ENCODE data around the gene CREB3L4.
A peak's percentile ranks its signal among the peaks of the same experiment; 100 is the strongest.

CREB3L4 gene, protein sequence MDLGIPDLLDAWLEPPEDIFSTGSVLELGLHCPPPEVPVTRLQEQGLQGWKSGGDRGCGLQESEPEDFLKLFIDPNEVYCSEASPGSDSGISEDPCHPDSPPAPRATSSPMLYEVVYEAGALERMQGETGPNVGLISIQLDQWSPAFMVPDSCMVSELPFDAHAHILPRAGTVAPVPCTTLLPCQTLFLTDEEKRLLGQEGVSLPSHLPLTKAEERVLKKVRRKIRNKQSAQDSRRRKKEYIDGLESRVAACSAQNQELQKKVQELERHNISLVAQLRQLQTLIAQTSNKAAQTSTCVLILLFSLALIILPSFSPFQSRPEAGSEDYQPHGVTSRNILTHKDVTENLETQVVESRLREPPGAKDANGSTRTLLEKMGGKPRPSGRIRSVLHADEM

DNA sequence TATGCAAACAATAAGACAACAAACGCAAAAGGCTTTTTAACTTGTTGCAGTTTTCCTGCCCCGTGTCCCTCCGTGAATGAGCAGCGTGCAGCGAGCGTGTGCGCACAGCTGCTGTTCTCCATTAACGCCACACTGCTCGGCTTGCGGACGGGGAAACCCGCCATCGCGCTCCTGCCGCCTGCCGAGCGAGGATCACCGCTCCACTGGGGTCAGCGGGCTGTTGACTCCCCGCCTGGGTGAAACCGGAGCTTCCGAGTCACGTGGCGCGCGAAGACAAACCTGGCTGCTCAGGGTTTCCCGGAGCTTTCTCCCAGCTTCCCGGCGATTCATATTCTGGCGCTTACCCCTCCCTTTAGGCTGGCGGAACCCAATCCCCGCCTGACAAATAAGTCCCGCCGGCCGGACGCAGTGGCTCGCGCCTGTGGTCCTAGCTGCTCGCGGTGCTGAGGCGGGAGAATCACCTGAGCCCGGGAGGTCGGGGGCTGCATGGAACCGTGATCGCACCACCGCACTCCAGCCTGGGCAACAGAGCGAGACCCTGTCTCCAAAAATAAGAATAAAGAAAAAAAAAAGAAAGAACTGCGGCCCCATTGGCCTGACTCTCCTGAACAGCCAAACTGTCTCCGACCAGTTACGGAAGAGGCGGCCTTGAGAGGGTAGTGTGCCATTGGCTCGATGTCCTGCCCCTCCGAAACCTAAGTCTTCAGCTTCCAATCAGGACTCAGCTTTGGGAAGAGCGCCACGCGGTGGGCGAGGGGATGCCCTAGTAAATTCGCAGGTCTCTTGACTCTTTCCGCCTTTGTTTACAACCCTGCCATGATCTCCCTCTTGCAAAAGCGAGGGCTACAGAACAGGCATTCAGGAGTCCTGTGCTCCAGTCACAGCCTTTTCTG, at the start of gene CREB3L4:
CREB3L4 (plus strand) TSS at position 796 of the 893 bp plus-strand sequence. CDS start 624 bp downstream, outside the sequence.
- DNase-seq: peak; percentile 96

DNA sequence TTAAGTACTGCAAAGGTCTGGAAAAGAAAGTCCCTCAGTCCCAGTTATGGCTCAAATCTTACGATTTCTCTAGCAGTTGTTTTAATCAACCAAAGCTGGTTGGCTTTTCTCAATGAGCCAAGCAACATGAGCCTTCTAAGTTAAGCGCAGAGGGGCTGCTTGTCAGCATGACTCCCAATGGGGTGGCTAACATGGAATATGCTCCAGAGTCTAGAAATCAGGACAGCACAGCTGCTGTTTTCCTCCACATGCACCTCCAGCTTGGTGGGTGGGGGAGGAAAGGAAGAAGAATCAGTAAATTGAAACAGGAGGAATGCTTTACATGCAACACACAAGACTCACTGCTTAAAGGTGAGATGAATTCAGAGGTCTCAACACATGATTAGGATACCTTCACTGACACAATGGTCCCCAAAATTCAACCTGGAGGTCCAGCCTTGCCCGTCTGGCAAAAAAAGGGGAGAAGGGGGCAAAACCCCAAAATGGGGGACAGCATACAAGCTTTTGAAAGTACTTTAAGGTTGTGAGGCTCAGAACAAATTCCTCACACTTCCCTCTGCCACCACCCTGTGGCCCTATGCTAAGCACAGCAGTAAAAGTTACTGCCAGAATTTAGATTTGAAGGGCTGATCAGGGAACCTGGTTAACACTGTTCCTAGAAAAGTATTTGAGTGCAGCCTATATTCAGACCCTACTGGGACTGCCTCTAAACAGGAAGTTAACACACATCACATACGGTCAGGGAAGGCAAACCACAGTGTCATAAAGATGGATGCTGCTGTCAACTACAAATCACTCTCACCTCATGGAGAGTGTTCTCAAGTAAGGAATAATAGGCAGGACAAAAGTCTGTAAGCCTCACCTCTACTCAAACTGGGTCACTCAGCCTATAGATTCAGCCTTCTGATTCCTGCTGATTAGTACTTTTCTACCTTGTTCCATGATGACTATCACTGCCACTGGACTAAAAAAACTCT, 47.5 kb upstream of the CREB3L4 start:
- no peak for DNase-seq

DNA sequence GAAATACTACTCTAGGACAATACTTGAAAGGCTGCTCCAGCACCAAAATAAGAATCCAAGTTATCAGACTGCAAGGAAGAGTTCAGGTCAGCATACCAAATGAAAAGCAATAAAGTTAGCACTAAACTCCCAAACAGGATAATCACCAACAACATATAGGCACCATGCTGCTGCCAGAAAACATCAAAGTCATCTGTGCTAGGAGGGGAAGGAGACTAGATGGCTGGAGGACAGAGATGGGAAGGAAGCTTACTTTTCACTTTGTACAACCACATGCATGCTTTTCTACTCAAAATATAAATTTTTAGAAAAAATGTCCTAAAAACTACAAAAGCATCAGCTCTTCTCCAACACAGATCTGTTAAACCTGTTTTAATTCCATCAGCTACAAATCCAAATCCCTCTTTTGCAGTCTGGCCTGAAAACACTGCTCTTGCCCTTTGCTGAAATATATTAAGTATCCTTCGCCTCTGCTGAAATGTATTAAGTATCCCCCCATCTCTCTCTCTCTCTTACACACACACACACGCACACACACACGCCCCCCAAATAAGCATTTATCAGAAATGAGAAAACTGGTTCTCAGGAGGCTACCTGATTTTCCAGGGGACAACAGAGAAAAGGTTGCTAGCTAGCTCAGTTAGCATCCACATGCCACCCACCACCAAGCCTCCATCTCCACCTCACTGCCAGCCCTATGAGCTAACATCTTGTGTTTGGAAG, 46.5 kb upstream of the CREB3L4 start:
- DNase-seq: no peak

DNA sequence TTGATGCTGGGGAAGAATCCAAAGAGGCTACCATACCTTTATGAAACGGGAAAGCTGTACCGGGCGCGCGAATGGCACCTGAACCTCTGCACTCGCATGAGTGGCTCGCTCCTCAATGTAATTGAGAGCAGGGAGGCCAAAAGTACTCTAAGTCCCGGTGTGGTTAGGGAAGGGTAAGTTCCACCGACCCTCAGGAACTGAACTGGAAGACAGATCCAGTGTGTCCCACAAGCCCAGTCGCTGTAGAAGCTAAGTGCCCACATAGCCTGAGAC, 46.0 kb upstream of the CREB3L4 start:
- DNase-seq: no peak

DNA sequence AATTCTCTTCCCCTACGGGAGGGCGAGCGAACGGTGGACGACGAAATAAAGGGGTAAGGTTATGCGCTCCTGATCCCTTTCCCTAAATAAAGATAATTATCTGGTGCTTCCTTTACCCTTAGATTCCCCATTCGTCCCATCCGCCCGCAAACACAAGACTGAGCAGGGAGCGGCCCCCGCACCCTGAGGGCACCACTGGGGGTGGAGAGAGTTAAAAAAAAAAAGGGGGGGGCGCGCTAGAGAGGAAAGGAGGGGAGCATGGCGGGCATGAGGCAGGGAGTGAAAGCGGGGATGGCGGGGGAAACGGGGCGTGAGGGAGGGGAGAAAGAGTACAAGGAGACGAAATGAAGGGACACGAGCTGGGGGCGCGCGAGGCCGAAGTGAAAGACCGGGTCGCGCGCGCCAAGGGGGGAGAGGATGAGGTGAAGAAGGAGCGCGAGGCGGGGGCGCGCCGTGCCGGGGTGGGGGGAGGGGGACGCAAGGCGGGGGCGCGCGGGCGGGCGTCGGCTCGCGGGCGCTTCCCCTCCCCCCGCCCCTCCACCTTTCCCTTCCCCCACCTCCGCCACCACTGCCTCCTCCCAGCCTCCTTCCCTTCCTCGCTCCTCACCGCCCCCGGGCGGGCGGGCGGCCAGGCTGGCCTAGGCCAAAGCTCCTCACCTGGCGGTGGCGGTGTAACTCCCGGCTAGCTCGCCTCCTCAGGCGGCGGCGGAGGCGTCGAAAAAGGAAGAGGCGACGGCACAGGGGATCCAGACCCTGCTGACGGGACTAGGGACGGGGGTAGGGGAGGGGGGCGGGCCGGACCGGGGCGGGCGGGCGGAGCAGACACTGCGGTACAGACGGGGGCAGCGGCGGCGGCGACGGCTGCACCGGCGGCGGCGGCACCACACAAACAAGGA, 45.4 kb upstream of the CREB3L4 start:
- DNase-seq: no peak

DNA sequence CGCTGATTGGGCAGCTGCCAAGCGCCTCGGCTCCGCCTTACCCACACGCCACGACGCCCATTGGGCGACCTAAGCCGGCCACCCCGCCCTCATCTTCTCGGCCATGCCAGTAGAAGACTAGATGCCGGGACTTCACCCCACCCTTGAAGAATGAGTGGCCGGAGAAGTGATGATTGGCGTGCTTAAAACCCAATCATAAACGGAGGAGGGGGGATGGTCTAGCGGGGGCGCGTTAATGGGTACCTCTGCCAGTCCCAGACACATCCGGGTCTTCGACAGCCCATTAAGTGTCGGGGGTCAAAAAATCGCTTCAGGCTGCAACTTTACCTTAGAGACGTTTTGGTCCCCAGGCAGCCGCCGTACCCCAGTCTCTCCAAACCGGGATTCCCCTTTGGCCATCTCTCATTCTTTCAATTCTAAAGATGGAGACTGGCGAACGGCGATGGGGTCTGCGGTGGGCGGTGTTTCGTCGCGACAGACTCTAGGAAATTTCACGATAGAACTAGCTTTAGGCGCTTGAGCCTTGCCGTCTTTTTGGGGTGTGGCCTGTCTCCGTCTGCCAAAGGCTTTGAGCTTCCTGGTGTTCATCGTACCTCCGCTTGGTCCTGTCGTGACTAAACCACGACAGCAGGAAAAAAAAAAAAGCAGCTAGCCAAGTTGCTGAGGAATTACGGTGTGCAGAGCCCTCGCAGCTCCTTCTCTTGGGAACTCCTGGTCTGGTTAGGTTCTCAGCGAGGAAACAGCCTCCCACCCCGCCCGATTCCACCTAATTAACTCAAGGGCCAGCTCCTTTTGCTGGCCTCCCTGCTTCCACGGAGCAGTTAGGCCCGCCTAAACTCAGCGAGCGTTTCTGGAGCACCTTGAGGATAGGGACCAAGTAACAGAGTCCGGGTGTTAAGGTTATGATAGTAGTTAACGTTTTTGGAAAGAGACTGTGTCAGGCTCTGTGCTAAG, 44.5 kb upstream of the CREB3L4 start, which contains the start of gene GATAD2B:
GATAD2B (minus strand) TSS at position 1 of the 954 bp plus-strand sequence. CDS start 94,625 bp downstream, outside the sequence.
- DNase-seq: peak; percentile 99

DNA sequence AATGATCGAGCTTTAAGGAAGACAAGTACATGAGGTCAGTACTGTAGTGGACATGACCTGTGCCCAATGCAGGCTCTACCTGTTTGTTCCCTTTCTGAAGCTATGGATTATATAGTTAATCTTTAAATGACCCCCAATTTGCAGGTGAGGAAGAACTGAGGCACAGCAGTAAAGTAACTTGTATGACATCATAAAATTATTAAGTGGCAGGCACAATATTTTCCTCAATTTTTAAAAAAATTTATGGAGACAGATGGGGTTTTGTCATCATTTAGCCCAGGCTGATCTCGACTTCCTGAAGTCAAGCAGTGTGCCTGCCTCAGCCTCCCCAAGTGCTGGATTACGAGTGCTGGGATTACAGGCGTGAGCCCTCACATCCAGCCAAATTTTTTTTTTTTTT, 41.3 kb upstream of the CREB3L4 start:
- DNase-seq: no peak

DNA sequence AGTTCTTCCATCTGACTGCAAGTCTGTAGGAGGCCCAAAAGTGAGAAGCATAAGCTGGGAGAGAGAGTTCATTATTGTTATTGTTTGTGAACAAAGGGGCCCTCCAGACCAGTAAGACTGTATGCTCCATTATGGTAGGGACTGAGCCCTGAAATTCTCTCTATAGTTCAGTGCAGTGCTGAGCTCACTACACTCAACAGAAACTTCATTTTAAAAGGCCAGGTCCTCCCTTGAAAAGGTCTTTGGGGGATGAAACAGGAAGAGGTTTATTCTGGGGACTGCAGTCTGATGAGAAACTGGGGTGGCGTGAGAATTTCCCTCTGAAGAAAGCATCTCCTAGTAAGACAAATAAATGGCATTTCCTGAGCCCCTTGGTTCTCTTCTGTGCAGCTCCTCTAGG, 39.5 kb upstream of the CREB3L4 start:
- DNase-seq: no peak

DNA sequence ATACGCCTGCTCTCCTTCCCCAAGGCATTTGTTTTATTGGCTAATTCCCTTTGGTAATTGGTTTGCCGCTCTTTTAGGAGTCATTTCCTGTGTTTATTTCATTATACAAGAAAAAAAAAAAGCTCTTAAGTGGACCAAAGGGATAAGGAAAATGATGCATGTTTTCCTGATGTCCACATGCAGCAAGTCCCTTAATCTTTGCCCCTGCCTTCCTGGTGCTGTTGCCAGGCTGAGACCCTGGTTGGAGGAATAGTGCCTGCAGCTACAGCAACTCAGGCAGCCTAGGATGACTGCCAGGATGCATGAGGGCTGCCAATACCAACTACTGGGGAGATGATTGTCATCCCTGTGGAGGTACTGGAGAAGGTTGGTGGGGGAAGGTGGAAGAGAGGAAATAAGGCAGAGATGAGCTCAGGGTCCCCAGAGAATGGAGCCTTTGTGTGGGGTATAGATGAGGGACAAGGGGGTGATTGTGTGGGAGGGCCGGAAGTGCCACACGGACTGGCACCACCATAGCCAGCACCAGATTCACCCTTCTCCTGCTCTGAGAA, 38.8 kb upstream of the CREB3L4 start:
- no peak for DNase-seq

DNA sequence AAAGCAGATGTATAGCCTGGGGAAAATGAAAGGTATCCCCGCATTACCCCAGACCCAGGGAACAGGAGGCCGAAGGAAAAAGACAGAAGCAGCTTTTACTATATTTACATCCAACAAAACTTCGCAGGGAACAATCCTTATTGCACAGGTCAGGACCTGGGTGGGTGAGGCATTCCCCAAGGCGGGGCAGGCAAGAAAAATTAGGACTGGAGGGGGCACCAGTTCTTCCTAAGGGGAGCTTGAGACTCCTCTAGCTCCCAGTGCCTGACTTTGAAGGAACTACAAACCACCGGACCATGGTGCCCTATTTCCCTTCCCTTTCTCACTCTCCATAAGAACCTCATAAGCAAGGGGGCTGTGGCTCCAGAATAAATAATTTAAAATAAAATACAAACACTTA, 38.3 kb upstream of the CREB3L4 start:
- DNase-seq: no peak

DNA sequence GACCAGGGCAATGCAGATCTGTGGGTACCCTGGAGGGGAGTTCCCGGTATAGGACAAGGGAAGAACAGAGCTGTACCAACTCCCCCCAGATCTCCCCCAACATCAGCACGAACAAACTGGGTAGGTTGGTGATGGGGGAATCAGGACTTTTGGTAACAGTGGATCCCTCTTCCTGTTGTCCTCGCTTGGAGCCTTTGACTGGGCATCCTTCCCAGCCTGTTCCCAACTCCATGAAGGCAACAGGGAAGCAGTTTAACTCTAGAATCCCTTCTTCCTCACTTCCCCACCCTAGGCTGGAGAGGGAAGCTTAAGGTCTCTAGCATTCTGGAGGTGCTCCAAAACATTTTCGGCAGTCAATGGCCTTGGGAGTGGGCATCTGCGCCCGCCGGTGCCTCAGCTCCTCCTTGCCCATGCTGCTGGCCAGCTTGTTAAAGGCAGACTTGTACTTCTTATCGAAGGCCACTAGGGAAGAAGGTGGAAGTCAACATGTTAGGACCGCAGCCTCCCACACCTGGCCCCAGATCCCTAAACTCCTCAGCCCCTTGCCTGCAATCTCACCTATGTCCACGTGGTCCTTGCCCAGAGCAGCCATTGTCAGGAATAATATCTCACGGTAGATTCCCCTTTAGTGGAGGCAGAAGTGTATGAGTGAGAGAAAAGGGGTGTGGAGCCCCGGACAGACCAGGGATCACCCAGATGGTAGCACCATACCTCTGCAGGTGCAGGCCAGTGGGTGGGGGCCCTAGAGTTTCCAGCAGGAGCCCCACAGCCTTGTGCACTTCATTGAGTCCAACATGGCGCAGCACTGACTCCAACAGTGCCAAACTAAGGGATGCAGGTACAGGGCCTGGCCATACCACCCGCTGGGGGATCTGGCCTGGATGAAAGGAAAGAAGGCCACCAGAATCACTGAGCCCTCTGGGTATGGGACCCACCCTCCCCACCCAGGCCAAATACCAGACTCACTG, 37.4 kb upstream of the CREB3L4 start:
- DNase-seq: no peak

DNA sequence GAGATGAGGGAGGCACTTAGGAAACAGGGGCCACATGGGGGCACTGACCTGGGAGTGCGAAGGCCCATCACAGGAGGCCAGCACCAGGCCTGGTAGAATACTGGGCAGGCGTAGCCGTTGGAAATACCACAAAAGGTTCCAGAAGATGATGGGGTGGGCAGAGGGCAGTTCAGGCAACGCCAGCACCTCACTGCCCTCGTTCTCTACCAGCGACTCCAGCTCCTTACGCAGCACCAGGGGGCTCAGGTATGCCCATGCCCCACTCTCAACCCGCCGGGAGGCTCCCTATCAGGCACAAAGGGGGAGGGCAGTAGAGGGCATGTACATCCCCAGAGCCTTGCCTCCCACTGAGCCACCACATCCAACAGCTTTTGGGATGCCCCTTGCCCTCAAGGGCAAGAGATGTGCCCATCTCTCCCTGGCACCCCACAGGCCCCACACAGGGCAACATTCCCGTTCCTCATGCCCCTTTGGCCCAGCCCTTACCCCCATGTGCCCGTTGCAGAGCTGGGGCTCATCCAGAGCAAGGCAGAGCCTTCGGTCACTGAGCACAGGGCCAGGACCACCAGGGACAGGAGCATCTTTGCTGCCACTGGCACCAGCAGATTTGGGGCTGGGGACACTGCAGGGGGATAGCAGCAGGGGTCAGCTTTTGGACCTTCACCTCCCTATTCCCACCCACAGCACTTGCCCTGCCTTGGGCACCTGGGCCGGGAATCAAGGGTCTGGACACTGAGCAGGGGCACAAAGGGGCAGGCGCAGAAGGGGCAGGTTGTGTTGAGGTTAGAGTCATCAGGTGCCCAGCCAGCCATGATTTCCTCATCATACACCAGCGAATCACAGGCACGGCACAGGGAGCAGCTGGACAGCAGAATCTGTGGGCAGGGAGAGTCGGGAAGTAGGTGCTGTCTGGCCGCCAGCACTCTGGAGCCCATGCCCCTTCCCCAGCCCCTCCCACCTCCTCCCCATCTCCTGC, 35.3 kb upstream of the CREB3L4 start:
- no peak for DNase-seq

DNA sequence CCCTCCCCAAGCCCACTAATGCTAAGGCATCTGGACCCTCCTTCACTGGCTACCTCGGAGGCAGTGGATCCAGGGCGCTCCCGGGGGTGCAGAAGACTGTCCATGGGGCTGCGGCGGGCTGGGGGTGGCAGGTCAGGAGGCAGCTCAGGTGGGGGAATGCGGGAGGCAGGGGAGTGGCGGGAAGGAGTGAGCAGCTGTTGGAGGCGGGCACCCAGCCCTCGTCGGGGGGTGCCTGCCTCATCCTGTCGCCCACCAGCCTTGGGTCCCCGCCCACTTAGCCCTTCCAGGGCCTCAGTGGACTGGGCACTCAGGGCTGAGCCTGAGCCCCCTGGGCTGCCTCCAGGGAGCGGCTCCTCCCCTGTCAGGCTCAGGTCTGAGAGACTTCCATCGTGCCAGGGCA, 34.3 kb upstream of the CREB3L4 start:
- no peak for DNase-seq

DNA sequence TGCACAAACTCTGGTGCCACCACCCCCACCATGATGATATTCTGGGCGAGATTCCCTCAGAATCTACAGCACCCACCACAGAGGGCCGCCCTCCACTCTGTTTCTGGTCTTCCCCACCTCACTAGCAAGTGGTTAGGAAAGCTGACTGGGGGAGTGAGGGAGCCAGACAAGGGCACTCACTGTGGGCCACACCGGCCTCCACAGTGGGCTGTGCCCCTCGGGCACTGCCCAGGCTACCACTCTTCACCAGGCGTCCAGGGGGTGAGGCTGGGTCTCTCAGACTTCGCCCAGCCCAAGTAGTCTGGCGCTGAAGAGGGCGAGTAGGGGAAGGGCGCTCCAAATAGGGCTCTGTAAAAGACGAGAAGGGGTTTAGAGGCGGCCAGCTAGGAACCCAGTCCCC, 33.7 kb upstream of the CREB3L4 start:
- no peak for DNase-seq

DNA sequence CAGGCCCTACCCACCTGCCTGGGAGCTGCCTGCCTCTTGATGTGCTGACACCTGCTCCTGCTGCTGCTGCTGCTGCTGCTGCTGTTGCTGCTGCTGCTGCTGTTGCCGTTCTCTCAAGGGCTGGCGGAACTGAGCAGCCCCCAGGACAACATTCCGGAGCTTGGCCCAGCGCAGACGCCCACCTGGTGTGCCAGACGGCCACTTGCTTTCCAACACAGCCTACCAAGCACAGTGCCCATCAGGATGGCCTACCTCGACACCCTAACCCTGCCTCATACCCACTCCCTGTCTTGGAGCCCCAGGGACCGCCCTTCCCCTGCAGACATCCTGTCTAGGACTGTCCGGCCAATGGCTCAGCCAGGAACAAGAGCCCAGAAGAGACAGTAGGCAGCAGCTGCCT, 33.0 kb upstream of the CREB3L4 start:
- no peak for DNase-seq

DNA sequence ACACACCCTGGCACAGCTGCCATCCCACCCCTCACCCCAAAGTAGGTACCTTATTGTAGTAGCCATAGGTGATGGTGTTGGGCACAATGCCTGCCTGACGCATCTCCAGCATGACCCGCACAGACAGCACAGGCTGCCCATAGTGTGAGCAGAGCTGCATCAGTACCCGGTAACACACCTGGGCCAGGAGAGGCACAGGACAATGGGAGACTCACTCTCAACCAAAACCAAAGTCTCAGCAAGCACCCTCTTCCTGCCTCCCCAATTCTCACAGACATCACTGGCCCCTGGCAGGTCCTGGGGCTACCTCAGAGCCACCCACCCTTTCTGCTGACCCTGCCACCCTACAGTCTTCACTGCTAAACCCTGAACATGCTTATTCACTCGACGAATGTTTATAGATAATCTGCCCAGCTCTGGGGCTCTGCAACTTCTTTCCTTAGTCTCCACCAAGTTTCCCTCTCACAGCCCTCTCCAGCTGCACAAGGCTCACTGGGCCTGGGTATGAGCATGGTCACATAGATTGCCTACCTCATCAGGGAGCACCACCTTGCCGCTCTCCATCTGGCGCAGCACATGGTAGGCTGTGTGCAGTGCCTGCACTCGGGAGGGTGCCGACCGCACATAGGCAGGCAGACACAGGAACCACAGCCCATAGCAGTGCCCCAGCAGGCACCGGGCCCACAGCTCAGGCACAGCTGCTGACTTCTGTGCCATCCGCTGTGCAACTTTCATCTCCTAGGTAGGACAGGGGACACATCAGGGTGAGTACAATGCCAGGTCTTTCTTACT, 31.5 kb upstream of the CREB3L4 start:
- no peak for DNase-seq
